ENCODE results near the gene BORCS5. TPM values are rescaled to one million over a fixed set of nuclear protein-coding genes. Genes with fewer than 3 reads are reported as not detected.

Gene BORCS5
- total RNA-seq, 1 donor from 2014 or later, result 3.0 TPM

DNA sequence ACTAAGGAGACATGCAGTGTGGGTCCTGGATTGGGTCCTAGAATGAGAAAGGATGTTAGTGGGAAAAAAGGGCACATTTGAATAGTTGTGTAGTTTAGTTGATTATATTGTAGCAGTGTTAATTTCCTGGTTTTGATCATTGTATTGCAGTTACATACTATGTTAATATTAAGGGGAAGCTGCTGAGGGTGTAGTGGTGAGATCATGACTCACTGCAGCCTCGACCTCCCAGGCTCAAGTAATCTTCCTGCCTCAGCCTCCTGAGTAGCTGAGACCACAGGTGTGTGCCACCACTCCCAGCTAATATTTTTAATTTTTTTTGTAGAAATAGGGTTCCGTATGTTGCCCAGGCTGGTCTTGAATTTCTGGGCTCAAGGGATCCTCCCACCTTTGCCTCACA, 21.7 kb downstream of the BORCS5 start:
- H3K4me3 ChIP-seq, result no peak overlapping the region
- peaks cover 0 to 4% of the 10 kb centered on the region in 2 donors for H3K4me1 ChIP-seq
- no peaks in the 10 kb centered on the region for H3K36me3 ChIP-seq
- H3K9me3 ChIP-seq, result no peaks in the 10 kb centered on the region
- TF ChIP-seq, protein P1, sequence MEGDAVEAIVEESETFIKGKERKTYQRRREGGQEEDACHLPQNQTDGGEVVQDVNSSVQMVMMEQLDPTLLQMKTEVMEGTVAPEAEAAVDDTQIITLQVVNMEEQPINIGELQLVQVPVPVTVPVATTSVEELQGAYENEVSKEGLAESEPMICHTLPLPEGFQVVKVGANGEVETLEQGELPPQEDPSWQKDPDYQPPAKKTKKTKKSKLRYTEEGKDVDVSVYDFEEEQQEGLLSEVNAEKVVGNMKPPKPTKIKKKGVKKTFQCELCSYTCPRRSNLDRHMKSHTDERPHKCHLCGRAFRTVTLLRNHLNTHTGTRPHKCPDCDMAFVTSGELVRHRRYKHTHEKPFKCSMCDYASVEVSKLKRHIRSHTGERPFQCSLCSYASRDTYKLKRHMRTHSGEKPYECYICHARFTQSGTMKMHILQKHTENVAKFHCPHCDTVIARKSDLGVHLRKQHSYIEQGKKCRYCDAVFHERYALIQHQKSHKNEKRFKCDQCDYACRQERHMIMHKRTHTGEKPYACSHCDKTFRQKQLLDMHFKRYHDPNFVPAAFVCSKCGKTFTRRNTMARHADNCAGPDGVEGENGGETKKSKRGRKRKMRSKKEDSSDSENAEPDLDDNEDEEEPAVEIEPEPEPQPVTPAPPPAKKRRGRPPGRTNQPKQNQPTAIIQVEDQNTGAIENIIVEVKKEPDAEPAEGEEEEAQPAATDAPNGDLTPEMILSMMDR (IDR thresholded peaks at IDR 0.05), result no peak
- intact Hi-C loops (cut with DNase I), result loop anchor here (5.0 kb wide), 1 partner anchor 234 kb away; the partner anchor contains the start of gene CREBL2
- no peak for DNase-seq (ENCODE audit: low spot score in 2 of 2)
- H3K27me3 ChIP-seq, result no peaks in the 10 kb centered on the region
- H3K27ac ChIP-seq, result no peak overlapping the region

- Histone ChIP-seq H3K4me1 (peaks cover 0 to 4% of the 10 kb centered on the region in 2 donors), H3K27ac (peak overlapping the region in 1 of 2 donors; percentile 66), H3K9me3 (no peaks in the 10 kb centered on the region), H3K4me3 (no peak overlapping the region), H3K27me3 (no peaks in the 10 kb centered on the region), H3K36me3 (no peaks in the 10 kb centered on the region)
- intact Hi-C loops (cut with DNase I), result loop anchor here (5.0 kb wide), 1 partner anchor 232 kb away; the partner anchor contains the start of gene CREBL2
- TF ChIP-seq, protein P1 (IDR thresholded peaks at IDR 0.05), result no peak
- no peak for DNase-seq (ENCODE audit: low spot score in 2 of 2)
Measured at GRCh38 chr12:12379831-12380730, 23.2 kb downstream of the BORCS5 start.

DNA sequence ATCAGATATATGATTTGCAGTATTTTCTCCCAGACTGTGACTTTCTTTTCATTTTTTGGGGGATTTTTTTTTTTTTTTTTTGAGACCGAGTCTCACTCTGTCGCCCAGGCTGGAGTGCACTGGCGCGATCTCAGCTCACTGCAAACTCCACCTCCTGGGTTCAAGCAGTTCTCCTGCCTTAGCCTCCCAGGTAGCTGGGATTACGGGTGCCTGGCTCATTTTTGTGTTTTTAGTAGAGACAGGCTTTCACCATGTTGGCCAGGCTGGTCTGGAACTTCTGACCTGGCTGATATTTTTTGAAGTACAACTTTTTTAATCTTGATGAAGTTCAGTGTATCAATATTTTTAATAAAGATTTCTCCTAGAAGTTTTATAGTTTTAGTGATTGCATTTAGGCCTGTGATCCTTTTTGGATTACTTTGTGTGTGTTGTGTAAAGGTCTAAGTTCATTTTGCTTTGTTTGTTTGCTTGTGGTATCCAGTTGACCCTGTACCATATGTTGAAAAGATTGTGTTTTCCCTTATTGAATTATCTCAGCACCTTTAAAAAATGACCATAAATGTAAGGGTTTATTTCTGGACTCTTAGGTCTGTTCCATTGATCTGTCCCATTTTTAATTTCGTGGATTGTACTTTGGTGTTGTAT, 24.2 kb downstream of the BORCS5 start:
- Histone ChIP-seq H3K9me3 (no peaks in the 10 kb centered on the region), H3K27me3 (no peaks in the 10 kb centered on the region), H3K4me3 (no peak overlapping the region), H3K4me1 (peaks cover 0 to 4% of the 10 kb centered on the region in 2 donors), H3K36me3 (no peaks in the 10 kb centered on the region), H3K27ac (peak overlapping the region in 1 of 2 donors; percentile 66)
- TF ChIP-seq, protein P1 (IDR thresholded peaks at IDR 0.05), result no peak
- intact Hi-C loops (cut with DNase I), result no loop called here
- DNase-seq (ENCODE audit: low spot score in 2 of 2), result no peak

DNA sequence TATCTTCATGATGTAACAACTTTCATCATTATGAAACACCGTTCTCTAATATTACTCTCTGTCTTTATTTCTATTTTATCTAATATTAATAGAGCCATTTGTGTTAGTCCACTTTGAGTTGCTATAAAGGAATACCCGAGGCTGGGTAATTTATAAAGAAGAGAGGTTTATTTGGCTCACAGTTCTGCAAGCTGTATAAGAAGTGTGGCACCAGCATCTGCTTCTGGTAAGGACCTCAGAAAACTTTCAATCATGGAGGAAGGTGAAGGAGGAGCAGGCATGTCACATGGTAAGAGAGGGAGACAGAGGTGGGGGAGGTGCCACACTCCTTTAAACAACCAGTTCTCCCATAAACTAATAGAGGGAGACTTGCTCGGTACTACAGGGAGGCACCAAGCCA, 25.1 kb downstream of the BORCS5 start:
- no peak for DNase-seq (ENCODE audit: low spot score in 2 of 2)
- no peaks in the 10 kb centered on the region for H3K9me3 ChIP-seq
- intact Hi-C loops (cut with DNase I), result no loop called here
- no peak overlapping the region for H3K27ac ChIP-seq
- peaks cover 0 to 4% of the 10 kb centered on the region in 2 donors for H3K4me1 ChIP-seq
- H3K27me3 ChIP-seq, result no peaks in the 10 kb centered on the region
- TF ChIP-seq, protein P1 (IDR thresholded peaks at IDR 0.05), result no peak
- no peak overlapping the region for H3K4me3 ChIP-seq
- H3K36me3 ChIP-seq, result no peaks in the 10 kb centered on the region

DNA sequence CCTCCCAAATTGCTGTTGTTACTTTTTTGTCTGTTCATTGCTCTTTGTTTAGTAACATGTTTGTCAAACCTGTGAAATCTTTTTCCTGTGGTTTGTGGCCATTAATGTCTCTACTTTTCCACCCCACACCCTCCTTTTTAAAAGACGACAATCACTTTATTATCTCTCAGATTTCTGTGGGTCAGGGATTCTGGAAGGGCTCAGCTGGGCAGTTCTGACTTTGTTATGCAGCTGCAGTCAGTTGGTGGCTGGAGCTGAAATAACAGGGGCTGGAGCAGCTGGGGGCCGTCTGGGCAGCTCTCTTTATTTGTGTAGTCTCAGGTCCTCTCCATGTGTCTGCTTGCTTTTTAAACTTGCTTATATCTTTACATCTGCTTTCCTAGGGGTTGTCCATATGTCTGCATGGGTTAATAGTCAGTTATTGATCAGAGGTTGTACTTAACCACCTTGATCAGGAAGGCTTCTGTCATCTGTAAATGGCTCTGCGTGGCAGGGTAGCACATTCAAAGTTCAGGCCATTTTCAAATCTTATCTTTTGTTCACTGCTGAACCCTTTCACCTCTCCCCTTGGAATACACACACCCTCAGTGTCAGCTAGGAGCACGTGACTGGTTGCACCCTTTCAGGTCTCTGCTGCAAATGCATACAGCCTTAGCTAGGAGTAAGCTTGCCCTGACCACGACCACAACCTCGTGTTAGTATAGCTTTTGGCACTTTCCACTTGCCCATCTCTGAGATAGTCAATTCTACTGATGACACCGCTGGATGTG, 27.9 kb downstream of the BORCS5 start:
- H3K36me3 ChIP-seq, result no peaks in the 10 kb centered on the region
- intact Hi-C loops (cut with DNase I), result no loop called here
- no peak overlapping the region for H3K27ac ChIP-seq
- H3K27me3 ChIP-seq, result no peaks in the 10 kb centered on the region
- H3K9me3 ChIP-seq, result no peaks in the 10 kb centered on the region
- no peak overlapping the region for H3K4me3 ChIP-seq
- TF ChIP-seq, protein P1 (IDR thresholded peaks at IDR 0.05), result no peak
- no peak for DNase-seq (ENCODE audit: low spot score in 2 of 2)
- H3K4me1 ChIP-seq, result no peaks in the 10 kb centered on the region
